DND-41 (cell line): ENCODE results near the gene OAS1.

ENCODE experiments used
- ATAC-seq: fragments of 200-7000 bp; cut with Tn5 transposase; 3 replicates; pipeline ENCODE4 v1.9.1; 2021; ENCODE audit warnings: low read depth; ENCODE audit not compliant: insufficient read depth
- DNase-seq: peaks from one replicate; pipeline ENCODE4 v3.0.0-alpha.2; 2020
- H2AFZ ChIP-seq: 2 replicates; pipeline ENCODE4 v1.6.0; 2012; ENCODE audit warnings: low read depth, low read length
- H3K27ac ChIP-seq: 2 replicates; pipeline ENCODE4 v1.5.1; 2012; ENCODE audit warnings: low read length, inconsistent platforms
- H3K27me3 ChIP-seq: fragments of 200-600 bp; sonication (generic); 2 replicates; pipeline ENCODE4 v1.6.0; 2012; ENCODE audit warnings: low read length, mild to moderate bottlenecking, inconsistent platforms; ENCODE audit not compliant: insufficient read depth, poor library complexity
- H3K36me3 ChIP-seq: 2 replicates; pipeline ENCODE4 v1.5.1; 2012; ENCODE audit warnings: low read length, inconsistent platforms; ENCODE audit not compliant: insufficient read depth
- H3K4me1 ChIP-seq: 2 replicates; pipeline ENCODE4 v1.5.1; 2012; ENCODE audit warnings: mild to moderate bottlenecking, low read length; ENCODE audit not compliant: insufficient read depth
- H3K4me2 ChIP-seq: 2 replicates; pipeline ENCODE4 v1.6.0; 2012; ENCODE audit warnings: mild to moderate bottlenecking, moderate library complexity, low read length, inconsistent platforms; ENCODE audit not compliant: insufficient read depth
- H3K4me3 ChIP-seq, 2 experiments: fragments of 200-600 bp in 1 of 2; shearing (Covaris generic) in 1 of 2; 2 replicates each; pipeline ENCODE4 v1.5.1; 2012 to 2016; ENCODE audit warnings: inconsistent platforms in 2 of 2, low read length in 2 of 2, mild to moderate bottlenecking in 2 of 2, low read depth in 1 of 2, moderate library complexity in 1 of 2
- H3K79me2 ChIP-seq: 2 replicates; pipeline ENCODE4 v1.6.0; 2012; ENCODE audit warnings: low read length, inconsistent platforms; ENCODE audit not compliant: insufficient read depth
- H3K9ac ChIP-seq: 2 replicates; pipeline ENCODE4 v1.6.0; 2012; ENCODE audit warnings: low read depth, mild to moderate bottlenecking, inconsistent platforms, low read length, moderate library complexity
- H3K9me3 ChIP-seq: 2 replicates; pipeline ENCODE4 v1.5.1; 2012; ENCODE audit warnings: low read length, moderate library complexity, mild to moderate bottlenecking, inconsistent platforms; ENCODE audit not compliant: insufficient read depth, severe bottlenecking
- H4K20me1 ChIP-seq: 2 replicates; pipeline ENCODE4 v1.6.0; 2012; ENCODE audit warnings: low read length; ENCODE audit not compliant: insufficient read depth
- CTCF ChIP-seq: IDR thresholded peaks from 2 replicates; pipeline ENCODE4 v1.5.1; 2012; ENCODE audit warnings: borderline replicate concordance, low read length, moderate library complexity, mild to moderate bottlenecking; ENCODE audit not compliant: poor library complexity, severe bottlenecking; ENCODE audit errors: extremely low read depth
- EZH2 ChIP-seq: IDR thresholded peaks from 3 replicates; pipeline ENCODE4 v1.6.1; 2012; ENCODE audit warnings: borderline replicate concordance, low read depth, mild to moderate bottlenecking, moderate library complexity, low read length, inconsistent platforms; ENCODE audit not compliant: severe bottlenecking

The OAS1 gene

GRCh38 chr12:112945515-112945914 is 38.8 kb downstream of the OAS1 start:
- H3K4me3 ChIP-seq: no peak overlapping the region
- H2AFZ ChIP-seq: no peak overlapping the region
- ATAC-seq: no peak
- DNase-seq: no peak
- H3K9me3 ChIP-seq: no peaks in the 10 kb centered on the region
- H3K79me2 ChIP-seq: no peaks in the 10 kb centered on the region
- H4K20me1 ChIP-seq: no peaks in the 10 kb centered on the region
- H3K9ac ChIP-seq: no peak overlapping the region
- TF ChIP-seq CTCF (no peak), EZH2 (no peak)
- H3K4me2 ChIP-seq: no peak overlapping the region
- H3K4me1 ChIP-seq: peaks cover 2% of the 10 kb centered on the region
- no peaks in the 10 kb centered on the region for H3K27me3 ChIP-seq
- peaks cover 51% of the 10 kb centered on the region for H3K36me3 ChIP-seq
- H3K27ac ChIP-seq: no peak overlapping the region

GRCh38 chr12:112946236-112947000 is 39.7 kb downstream of the OAS1 start:
- DNase-seq: no peak
- no peak for ATAC-seq
- no peaks in the 10 kb centered on the region for H4K20me1 ChIP-seq

GRCh38 chr12:112947314-112947713 is 40.6 kb downstream of the OAS1 start:
- H3K36me3 ChIP-seq: peaks cover 48% of the 10 kb centered on the region
- H3K9me3 ChIP-seq: no peaks in the 10 kb centered on the region
- no peak overlapping the region for H3K9ac ChIP-seq
- ATAC-seq (no peak), DNase-seq (no peak)
- no peaks in the 10 kb centered on the region for H4K20me1 ChIP-seq
- H3K27me3 ChIP-seq: no peaks in the 10 kb centered on the region
- no peak overlapping the region for H2AFZ ChIP-seq
- H3K79me2 ChIP-seq: no peaks in the 10 kb centered on the region
- H3K4me1 ChIP-seq: no peaks in the 10 kb centered on the region
- no peak overlapping the region for H3K4me3 ChIP-seq
- TF ChIP-seq EZH2 (no peak), CTCF (no peak)
- H3K27ac ChIP-seq: no peak overlapping the region
- no peak overlapping the region for H3K4me2 ChIP-seq

More at GRCh38 chr12:112946236-112947000, 39.7 kb downstream of the OAS1 start:
- Histone ChIP-seq H3K4me3 (no peak overlapping the region), H3K27me3 (no peaks in the 10 kb centered on the region), H3K36me3 (peaks cover 55% of the 10 kb centered on the region), H3K9ac (no peak overlapping the region), H3K9me3 (no peaks in the 10 kb centered on the region), H3K79me2 (no peaks in the 10 kb centered on the region), H3K27ac (no peak overlapping the region), H3K4me1 (no peaks in the 10 kb centered on the region), H3K4me2 (no peak overlapping the region), H2AFZ (no peak overlapping the region)
- TF ChIP-seq CTCF: no peak
- no peak for TF ChIP-seq EZH2
